PC-3 (cell line): ENCODE measurements around the gene GLRA3.

Experiments used
- EZH2phosphoT487 ChIP-seq: fragments of 300-600 bp; sonication (generic); IDR thresholded peaks from 2 replicates; pipeline ENCODE4 v1.6.1; 2018; ENCODE audit warnings: mild to moderate bottlenecking, antibody characterized with exemption, low read length, borderline replicate concordance
- TF ChIP-seq, protein P1 (sequence below): fragments of 300-600 bp; sonication (generic); conservative IDR thresholded peaks from 2 replicates; pipeline ENCODE4 v1.5.1; 2017; ENCODE audit warnings: antibody characterized with exemption, low read depth, mild to moderate bottlenecking, low read length

- TF ChIP-seq, protein P1, sequence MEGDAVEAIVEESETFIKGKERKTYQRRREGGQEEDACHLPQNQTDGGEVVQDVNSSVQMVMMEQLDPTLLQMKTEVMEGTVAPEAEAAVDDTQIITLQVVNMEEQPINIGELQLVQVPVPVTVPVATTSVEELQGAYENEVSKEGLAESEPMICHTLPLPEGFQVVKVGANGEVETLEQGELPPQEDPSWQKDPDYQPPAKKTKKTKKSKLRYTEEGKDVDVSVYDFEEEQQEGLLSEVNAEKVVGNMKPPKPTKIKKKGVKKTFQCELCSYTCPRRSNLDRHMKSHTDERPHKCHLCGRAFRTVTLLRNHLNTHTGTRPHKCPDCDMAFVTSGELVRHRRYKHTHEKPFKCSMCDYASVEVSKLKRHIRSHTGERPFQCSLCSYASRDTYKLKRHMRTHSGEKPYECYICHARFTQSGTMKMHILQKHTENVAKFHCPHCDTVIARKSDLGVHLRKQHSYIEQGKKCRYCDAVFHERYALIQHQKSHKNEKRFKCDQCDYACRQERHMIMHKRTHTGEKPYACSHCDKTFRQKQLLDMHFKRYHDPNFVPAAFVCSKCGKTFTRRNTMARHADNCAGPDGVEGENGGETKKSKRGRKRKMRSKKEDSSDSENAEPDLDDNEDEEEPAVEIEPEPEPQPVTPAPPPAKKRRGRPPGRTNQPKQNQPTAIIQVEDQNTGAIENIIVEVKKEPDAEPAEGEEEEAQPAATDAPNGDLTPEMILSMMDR = no peak
- TF ChIP-seq EZH2phosphoT487 = no peak
Observed at GRCh38 chr4:174713821-174714220, 115.2 kb downstream of the GLRA3 start.
